Measurements from ENCODE around the gene KSR2. TPM values are rescaled to one million over a fixed set of nuclear protein-coding genes. Genes with fewer than 3 reads are reported as not detected.

Gene KSR2
- total RNA-seq, 1 experiment from 2014 or later, result 1.3 TPM

- Mint-ChIP-seq H3K4me1 (peaks cover 23 to 28% of the 10 kb centered on the region in 2 experiments), H3K9me3 (no peaks in the 10 kb centered on the region)
Measured at GRCh38 chr12:117596968-117597367, 371.8 kb downstream of the KSR2 start.

More at GRCh38 chr12:117596968-117597367, 371.8 kb downstream of the KSR2 start:
- Histone ChIP-seq H2AK5ac (ENCODE audit: insufficient read length, low read length) (no peak overlapping the region), H2BK15ac (ENCODE audit: low read depth, low read length) (no peak overlapping the region), H3T11ph (ENCODE audit: low read length) (no peak overlapping the region), H3K18ac (ENCODE audit: insufficient read length, low read depth, low read length) (no peak overlapping the region), H4K91ac (ENCODE audit: insufficient read length, low read depth, low read length) (no peak overlapping the region), H3K4ac (ENCODE audit: low read depth, low read length) (no peak overlapping the region), H4K20me1 (ENCODE audit: control insufficient read depth, insufficient read depth, insufficient read length) (no peaks in the 10 kb centered on the region), H3K9me3 (ENCODE audit: control insufficient read depth, low read depth, low read length) (no peaks in the 10 kb centered on the region), H3K27me3 (ENCODE audit: insufficient read depth, low read length) (no peaks in the 10 kb centered on the region), H3K4me1 (ENCODE audit: insufficient read depth, low read length) (peaks cover 6% of the 10 kb centered on the region), H4K5ac (ENCODE audit: insufficient read length, low read depth, low read length) (no peak overlapping the region), H2BK12ac (ENCODE audit: insufficient read length, low read depth, low read length) (no peak overlapping the region), H2BK5ac (ENCODE audit: insufficient read length, low read length) (no peak overlapping the region), H2BK20ac (ENCODE audit: low read depth, low read length, poor library complexity, severe bottlenecking) (no peak overlapping the region), H3K4me2 (ENCODE audit: insufficient read depth, insufficient read length, low read length) (no peak overlapping the region), H3K79me1 (ENCODE audit: insufficient read depth, low read depth, low read length, poor library complexity, severe bottlenecking) (no peaks in the 10 kb centered on the region), H3K23ac (ENCODE audit: insufficient read length, low read depth, low read length) (no peak overlapping the region), H2AFZ (ENCODE audit: low read length) (no peak overlapping the region), H2BK120ac (ENCODE audit: low read depth, low read length, poor library complexity, severe bottlenecking) (no peak overlapping the region), H3K27ac (ENCODE audit: insufficient read length, low read depth, low read length) (no peak overlapping the region), H3K14ac (ENCODE audit: insufficient read depth, low read length) (no peak overlapping the region), H3K56ac (ENCODE audit: insufficient read length, low read depth, low read length) (no peak overlapping the region), H3K23me2 (ENCODE audit: insufficient read length, low read depth, low read length, poor library complexity, severe bottlenecking) (no peaks in the 10 kb centered on the region), H4K8ac (replicated peaks; ENCODE audit: insufficient read length, low read depth, low read length) (no peak overlapping the region), H3K9ac (ENCODE audit: extremely low read depth, insufficient read length, low read length) (no peak overlapping the region), H3K79me2 (ENCODE audit: insufficient read depth, low read length) (no peaks in the 10 kb centered on the region)
- H3K27me3 Mint-ChIP-seq (ENCODE audit: low read depth), result no peaks in the 10 kb centered on the region
- H3K4me3 Mint-ChIP-seq, result no peak overlapping the region
- TF ChIP-seq, protein P1, sequence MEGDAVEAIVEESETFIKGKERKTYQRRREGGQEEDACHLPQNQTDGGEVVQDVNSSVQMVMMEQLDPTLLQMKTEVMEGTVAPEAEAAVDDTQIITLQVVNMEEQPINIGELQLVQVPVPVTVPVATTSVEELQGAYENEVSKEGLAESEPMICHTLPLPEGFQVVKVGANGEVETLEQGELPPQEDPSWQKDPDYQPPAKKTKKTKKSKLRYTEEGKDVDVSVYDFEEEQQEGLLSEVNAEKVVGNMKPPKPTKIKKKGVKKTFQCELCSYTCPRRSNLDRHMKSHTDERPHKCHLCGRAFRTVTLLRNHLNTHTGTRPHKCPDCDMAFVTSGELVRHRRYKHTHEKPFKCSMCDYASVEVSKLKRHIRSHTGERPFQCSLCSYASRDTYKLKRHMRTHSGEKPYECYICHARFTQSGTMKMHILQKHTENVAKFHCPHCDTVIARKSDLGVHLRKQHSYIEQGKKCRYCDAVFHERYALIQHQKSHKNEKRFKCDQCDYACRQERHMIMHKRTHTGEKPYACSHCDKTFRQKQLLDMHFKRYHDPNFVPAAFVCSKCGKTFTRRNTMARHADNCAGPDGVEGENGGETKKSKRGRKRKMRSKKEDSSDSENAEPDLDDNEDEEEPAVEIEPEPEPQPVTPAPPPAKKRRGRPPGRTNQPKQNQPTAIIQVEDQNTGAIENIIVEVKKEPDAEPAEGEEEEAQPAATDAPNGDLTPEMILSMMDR (conservative IDR thresholded peaks at IDR 0.05), result no peak
- no peaks in the 10 kb centered on the region for H3K36me3 Mint-ChIP-seq (ENCODE audit: insufficient read depth in 1 of 3, low read depth in 3 of 3)
- H3K27ac Mint-ChIP-seq, result no peak overlapping the region
- no peak for DNase-seq
- no CpG with 5 or more reads among the region's 6 CpGs for WGBS (ENCODE audit: extremely low coverage, insufficient read length, low lambda C conversion rate)

All from H9 (cell line).